Measurements from ENCODE around the gene TMEM41B. TPM values are rescaled to one million over a fixed set of nuclear protein-coding genes. Genes with fewer than 3 reads are reported as not detected.
A peak's percentile ranks its signal among the peaks of the same experiment; 100 is the strongest.
"Not testable (repeated sequence)": the region's sequence is repeated elsewhere in the genome, so short reads cannot be mapped to it uniquely, and the experiment has no call there.

The TMEM41B gene
- total RNA-seq, 4 donors from 2014 or later, result 9.4 to 24.9 (median 15.5) TPM

GRCh38 chr11:9266132-9266736 lies 48.2 kb downstream of the TMEM41B start:
- no peak for TF ChIP-seq POLR2A (IDR thresholded peaks at IDR 0.05)
- TF ChIP-seq CTCF (IDR thresholded peaks at IDR 0.05 in 4 of 5, conservative IDR thresholded peaks at IDR 0.05 in 1 of 5), result no peak
- intact Hi-C loops (cut with DNase I; ENCODE audit: low total_unique reads), result no loop called here
- no peak for ATAC-seq

GRCh38 chr11:9265211-9266131 lies 48.9 kb downstream of the TMEM41B start, which contains the start of gene DENND5A:
DENND5A (minus strand) TSS chr11:9265350; CDS start chr11:9265069, 281 bp downstream.
- DNase-seq (peak; percentile 63 to 70), ATAC-seq (peak; percentile 79 to 92)
- TF ChIP-seq POLR2A (IDR thresholded peaks at IDR 0.05), result peak; percentile 78 to 82
- no peak for TF ChIP-seq CTCF (IDR thresholded peaks at IDR 0.05 in 4 of 5, conservative IDR thresholded peaks at IDR 0.05 in 1 of 5)
- Histone ChIP-seq H3K36me3 (no peaks in the 10 kb centered on the region), H3K4me1 (peaks cover 4 to 13% of the 10 kb centered on the region in 2 donors), H3K4me3 (peak within 1 kb of the TSS; percentile 83 to 97 (median 94)), H3K9me3 (no peaks in the 10 kb centered on the region), H3K27me3 (no peaks in the 10 kb centered on the region), H3K27ac (peak within 1 kb of the TSS; percentile 80 to 94 (median 89))
- in situ Hi-C loops (cut with MboI; ENCODE audit: low sequenced_read_pairs in 4 of 4) (no loop called here), intact Hi-C loops (cut with DNase I; ENCODE audit: low total_unique reads) (loop anchor here (2.0 kb wide), 2 partner anchors 49 to 119 kb away; partner anchors contain the start of genes IPO7 and TMEM41B)

More at GRCh38 chr11:9266132-9266736, 48.2 kb downstream of the TMEM41B start:
- no peaks in the 10 kb centered on the region for H3K9me3 ChIP-seq
- no peaks in the 10 kb centered on the region for H3K36me3 ChIP-seq
- H3K27me3 ChIP-seq, result no peaks in the 10 kb centered on the region
- H3K27ac ChIP-seq, result peak overlapping the region; percentile 63 to 94 (median 86)
- DNase-seq, result no peak
- peak overlapping the region in 2 of 4 donors; percentile 76 to 97 for H3K4me3 ChIP-seq
- H3K4me1 ChIP-seq, result peaks cover 3 to 6% of the 10 kb centered on the region in 2 donors
- in situ Hi-C loops (cut with MboI; ENCODE audit: low sequenced_read_pairs in 4 of 4), result no loop called here

GRCh38 chr11:9264316-9265210 lies 49.8 kb downstream of the TMEM41B start:
- intact Hi-C loops (cut with DNase I; ENCODE audit: low total_unique reads), result loop anchor here (2.0 kb wide), 2 partner anchors 50 to 120 kb away; partner anchors contain the start of genes IPO7 and TMEM41B
- TF ChIP-seq POLR2A (IDR thresholded peaks at IDR 0.05), result peak; percentile 19 to 51
- no peak for TF ChIP-seq CTCF (IDR thresholded peaks at IDR 0.05 in 4 of 5, conservative IDR thresholded peaks at IDR 0.05 in 1 of 5)
- Histone ChIP-seq H3K27ac (peak overlapping the region; percentile 80 to 94 (median 89)), H3K36me3 (no peaks in the 10 kb centered on the region), H3K27me3 (no peaks in the 10 kb centered on the region), H3K4me1 (peaks cover 13 to 20% of the 10 kb centered on the region in 2 donors), H3K9me3 (no peaks in the 10 kb centered on the region), H3K4me3 (peak overlapping the region; percentile 83 to 97 (median 90))
- in situ Hi-C loops (cut with MboI; ENCODE audit: low sequenced_read_pairs in 4 of 4), result no loop called here
- DNase-seq (peak; percentile 38 to 56), ATAC-seq (peak; percentile 65 to 66)

DNA sequence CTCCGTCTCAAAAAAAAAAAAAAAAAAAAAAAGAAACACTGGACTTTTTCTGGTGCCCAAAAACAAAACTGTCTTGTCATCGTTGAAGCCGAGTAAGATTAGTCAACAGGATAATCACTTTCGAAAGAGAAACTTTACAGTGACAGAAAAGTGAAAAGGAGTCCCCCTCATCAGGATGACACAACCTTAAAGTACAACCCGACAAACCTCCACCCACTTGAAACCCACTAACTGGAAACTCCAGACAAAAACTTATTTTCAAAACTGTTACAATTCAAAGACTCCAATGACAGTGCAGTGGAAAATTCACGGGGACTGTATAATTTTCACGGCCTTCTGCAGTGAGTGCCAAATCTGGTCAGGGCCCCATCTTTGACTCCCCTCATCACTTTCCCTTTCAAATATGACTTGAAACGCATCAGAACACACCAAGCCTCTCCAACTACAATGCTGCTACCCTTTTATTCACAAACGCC lies 50.5 kb downstream of the TMEM41B start:
- ATAC-seq, result peak; percentile 3 to 20

GRCh38 chr11:9260838-9261146 lies 53.6 kb downstream of the TMEM41B start:
- DNase-seq; in situ Hi-C loops (cut with MboI; ENCODE audit: low sequenced_read_pairs in 4 of 4); H3K36me3 ChIP-seq; intact Hi-C loops (cut with DNase I; ENCODE audit: low total_unique reads); H3K27ac ChIP-seq; H3K27me3 ChIP-seq; H3K4me3 ChIP-seq; H3K9me3 ChIP-seq; ATAC-seq: not testable (repeated sequence)
- H3K4me1 ChIP-seq, result peaks cover 14 to 19% of the 10 kb centered on the region in 2 donors

More for the DNA sequence above, 50.5 kb downstream of the TMEM41B start:
- Histone ChIP-seq H3K4me3 (peak overlapping the region; percentile 83 to 97 (median 90)), H3K4me1 (peaks cover 14 to 20% of the 10 kb centered on the region in 2 donors), H3K27ac (peak overlapping the region; percentile 80 to 94 (median 89)), H3K27me3 (no peaks in the 10 kb centered on the region), H3K9me3 (no peaks in the 10 kb centered on the region), H3K36me3 (no peaks in the 10 kb centered on the region)
- DNase-seq, result no peak
- TF ChIP-seq CTCF (IDR thresholded peaks at IDR 0.05 in 4 of 5, conservative IDR thresholded peaks at IDR 0.05 in 1 of 5) (no peak), POLR2A (IDR thresholded peaks at IDR 0.05) (no peak)
- intact Hi-C loops (cut with DNase I; ENCODE audit: low total_unique reads), result loop anchor here (2.0 kb wide), 2 partner anchors 51 to 121 kb away; partner anchors contain the start of genes IPO7 and TMEM41B
- in situ Hi-C loops (cut with MboI; ENCODE audit: low sequenced_read_pairs in 4 of 4), result no loop called here

All from gastrocnemius medialis (tissue), 4 donors.